ENCODE data around the gene CLEC4G. TPM values are rescaled to one million over a fixed set of nuclear protein-coding genes. Genes with fewer than 3 reads are reported as not detected.
"Not testable (repeated sequence)": the region's sequence is repeated elsewhere in the genome, so short reads cannot be mapped to it uniquely, and the experiment has no call there.

Gene CLEC4G
- total RNA-seq, 4 donors from 2014 or later = 0.36 to 2.3 TPM; not detected in 2

- H3K4me3 ChIP-seq (ENCODE audit: low read depth, poor library complexity, severe bottlenecking) = no peak overlapping the region
- 60 to 62% methylated on average over 12 of the region's 12 CpGs for WGBS, 2 donors
- TF ChIP-seq POLR2A (IDR thresholded peaks at IDR 0.05) = no peak
- TF ChIP-seq CTCF (IDR thresholded peaks at IDR 0.05) = no peak
- no peak for DNase-seq (ENCODE audit: low spot score in 2 of 2)
- intact Hi-C loops (cut with DNase I; ENCODE audit: low total_unique reads) = no loop called here
Measured at GRCh38 chr19:7751157-7751783, 19.4 kb upstream of the CLEC4G start.

- 7 to 16% methylated on average over 4 of the region's 4 CpGs for WGBS, 2 donors
- intact Hi-C loops (cut with DNase I; ENCODE audit: low total_unique reads) = no loop called here
- TF ChIP-seq CTCF (IDR thresholded peaks at IDR 0.05) = no peak
- TF ChIP-seq POLR2A (IDR thresholded peaks at IDR 0.05) = no peak
- DNase-seq (ENCODE audit: low spot score in 2 of 2) = no peak
- H3K4me3 ChIP-seq (ENCODE audit: low read depth, poor library complexity, severe bottlenecking) = no peak overlapping the region
Measured at GRCh38 chr19:7748756-7749155, 16.8 kb upstream of the CLEC4G start.

- no peak for DNase-seq (ENCODE audit: low spot score in 2 of 2)
- TF ChIP-seq POLR2A (IDR thresholded peaks at IDR 0.05) = no peak
- no peak for TF ChIP-seq CTCF (IDR thresholded peaks at IDR 0.05)
- intact Hi-C loops (cut with DNase I; ENCODE audit: low total_unique reads) = no loop called here
- no peak overlapping the region for H3K4me3 ChIP-seq (ENCODE audit: low read depth, poor library complexity, severe bottlenecking)
- WGBS, 2 donors = 65 to 70% methylated on average over 2 of the region's 2 CpGs
Measured at GRCh38 chr19:7748171-7748570, 16.3 kb upstream of the CLEC4G start.

- 66 to 71% methylated on average over 7 of the region's 7 CpGs for WGBS, 2 donors
- intact Hi-C loops (cut with DNase I; ENCODE audit: low total_unique reads) = no loop called here
Measured at GRCh38 chr19:7746903-7747884, 15.3 kb upstream of the CLEC4G start, which contains the start of gene CD209. TSS of gene CD209 (minus strand) at chr19:7747534. CDS start at chr19:7747511, 23 bp downstream.

GRCh38 chr19:7746306-7746705 is 14.4 kb upstream of the CLEC4G start:
- intact Hi-C loops (cut with DNase I; ENCODE audit: low total_unique reads); DNase-seq (ENCODE audit: low spot score in 2 of 2); H3K4me3 ChIP-seq (ENCODE audit: low read depth, poor library complexity, severe bottlenecking): not testable (repeated sequence)
- 69% methylated on average over 4 of the region's 4 CpGs for WGBS, 2 donors

More at GRCh38 chr19:7746903-7747884, 15.3 kb upstream of the CLEC4G start, which contains the start of gene CD209:
- DNase-seq (ENCODE audit: low spot score in 2 of 2) = no peak
- no peak for TF ChIP-seq CTCF (IDR thresholded peaks at IDR 0.05)
- no peak for TF ChIP-seq POLR2A (IDR thresholded peaks at IDR 0.05)
- H3K4me3 ChIP-seq (ENCODE audit: low read depth, poor library complexity, severe bottlenecking) = no peak within 1 kb of the TSS
